ENCODE results near the gene RNASE1. TPM values are rescaled to one million over a fixed set of nuclear protein-coding genes. Genes with fewer than 3 reads are reported as not detected.
"Not testable (repeated sequence)": the region's sequence is repeated elsewhere in the genome, so short reads cannot be mapped to it uniquely, and the experiment has no call there.

RNASE1 gene
- total and polyA plus RNA-seq, 4 donors = 5.8 to 37.9 (median 22.1) TPM

- WGBS = 72% methylated on average over 3 of the region's 3 CpGs
- not testable (repeated sequence) for H3K9ac ChIP-seq (ENCODE audit: low read depth in 1 of 2, low read length in 2 of 2); H3K9me3 ChIP-seq (ENCODE audit: control insufficient read depth in 4 of 4, low read length in 3 of 4); H3K36me3 ChIP-seq (ENCODE audit: control insufficient read depth in 4 of 4, insufficient read depth in 3 of 4, low read depth in 1 of 4, low read length in 3 of 4); H3K4me3 ChIP-seq (ENCODE audit: low read depth in 1 of 3, low read length in 3 of 3); H3K27me3 ChIP-seq (ENCODE audit: control insufficient read depth in 4 of 4, insufficient read depth in 4 of 4, low read length in 3 of 4); H3K4me1 ChIP-seq (ENCODE audit: control insufficient read depth in 4 of 4, insufficient read depth in 4 of 4, low read length in 3 of 4); H3K27ac ChIP-seq (ENCODE audit: low read depth in 1 of 2, low read length in 2 of 2); DNase-seq (ENCODE audit: low spot score)
Measured at GRCh38 chr14:20821521-20822108, 19.0 kb upstream of the RNASE1 start.

- Histone ChIP-seq H3K4me3 (ENCODE audit: low read depth in 1 of 3, low read length in 3 of 3) (no peak overlapping the region), H3K9ac (ENCODE audit: low read depth in 1 of 2, low read length in 2 of 2) (no peak overlapping the region), H3K27ac (ENCODE audit: low read depth in 1 of 2, low read length in 2 of 2) (no peak overlapping the region), H3K9me3 (ENCODE audit: control insufficient read depth in 4 of 4, low read length in 3 of 4) (no peaks in the 10 kb centered on the region), H3K36me3 (ENCODE audit: control insufficient read depth in 4 of 4, insufficient read depth in 3 of 4, low read depth in 1 of 4, low read length in 3 of 4) (no peaks in the 10 kb centered on the region), H3K4me1 (ENCODE audit: control insufficient read depth in 4 of 4, insufficient read depth in 4 of 4, low read length in 3 of 4) (no peaks in the 10 kb centered on the region), H3K27me3 (ENCODE audit: control insufficient read depth in 4 of 4, insufficient read depth in 4 of 4, low read length in 3 of 4) (no peaks in the 10 kb centered on the region)
- 86% methylated on average over 14 of the region's 14 CpGs for WGBS
- no peak for TF ChIP-seq EGR1 (IDR thresholded peaks at IDR 0.05; ENCODE audit: low read depth in 2 of 2)
- TF ChIP-seq GABPA (IDR thresholded peaks at IDR 0.05 in 1 of 2, conservative IDR thresholded peaks at IDR 0.05 in 1 of 2) = no peak
- no peak for TF ChIP-seq MAX (IDR thresholded peaks at IDR 0.05)
- no peak for TF ChIP-seq REST (IDR thresholded peaks at IDR 0.05)
- TF ChIP-seq HNF4A (conservative IDR thresholded peaks at IDR 0.05) = no peak
- TF ChIP-seq HNF4G (IDR thresholded peaks at IDR 0.05) = no peak
- no peak for TF ChIP-seq NR2F2 (IDR thresholded peaks at IDR 0.05)
- DNase-seq (ENCODE audit: low spot score) = no peak
Measured at GRCh38 chr14:20820063-20820904, 17.6 kb upstream of the RNASE1 start.

GRCh38 chr14:20818861-20819260 is 16.2 kb upstream of the RNASE1 start:
- DNase-seq (ENCODE audit: low spot score) = no peak
- 82% methylated on average over 7 of the region's 7 CpGs for WGBS

More at GRCh38 chr14:20818861-20819260, 16.2 kb upstream of the RNASE1 start:
- Histone ChIP-seq H3K9me3 (ENCODE audit: control insufficient read depth in 4 of 4, low read length in 3 of 4) (no peaks in the 10 kb centered on the region), H3K4me1 (ENCODE audit: control insufficient read depth in 4 of 4, insufficient read depth in 4 of 4, low read length in 3 of 4) (no peaks in the 10 kb centered on the region), H3K4me3 (ENCODE audit: low read depth in 1 of 3, low read length in 3 of 3) (no peak overlapping the region), H3K27ac (ENCODE audit: low read depth in 1 of 2, low read length in 2 of 2) (no peak overlapping the region), H3K27me3 (ENCODE audit: control insufficient read depth in 4 of 4, insufficient read depth in 4 of 4, low read length in 3 of 4) (no peaks in the 10 kb centered on the region), H3K36me3 (ENCODE audit: control insufficient read depth in 4 of 4, insufficient read depth in 3 of 4, low read depth in 1 of 4, low read length in 3 of 4) (no peaks in the 10 kb centered on the region), H3K9ac (ENCODE audit: low read depth in 1 of 2, low read length in 2 of 2) (no peak overlapping the region)
- TF ChIP-seq MAX (IDR thresholded peaks at IDR 0.05) (no peak), NR2F2 (IDR thresholded peaks at IDR 0.05) (no peak), JUND (IDR thresholded peaks at IDR 0.05) (no peak), GABPA (IDR thresholded peaks at IDR 0.05 in 1 of 2, conservative IDR thresholded peaks at IDR 0.05 in 1 of 2) (no peak), SP1 (IDR thresholded peaks at IDR 0.05) (no peak), EGR1 (IDR thresholded peaks at IDR 0.05; ENCODE audit: low read depth in 2 of 2) (no peak), REST (IDR thresholded peaks at IDR 0.05) (no peak), TAF1 (conservative IDR thresholded peaks at IDR 0.05) (no peak)
